Endothelial cell of umbilical vein (primary cell): ENCODE data around the gene HIF1AN. TPM values are rescaled to one million over a fixed set of nuclear protein-coding genes. Genes with fewer than 3 reads are reported as not detected.

Source experiments
- BruUV-seq: library from RNA; stranded (reverse); fragments of 400-500 nt; replicated peaks from 2 replicates; lab custom pipeline; 2021; lab: Mats Ljungman, UMichigan
- CTCF ChIA-PET: fragments of 300-600, 350-600 bp; sonication (Branson Sonifier 250); formaldehyde crosslinking; loops from one replicate; lab custom pipeline; 2021; ENCODE audit warnings: antibody characterized with exemption, inconsistent platforms; lab: Charles Lee
- POLR2A ChIA-PET: fragments of 300-600, 350-600 bp; sonication (Branson Sonifier 250); formaldehyde crosslinking; loops from one replicate; lab custom pipeline; 2021; ENCODE audit warnings: antibody characterized with exemption, inconsistent platforms; lab: Charles Lee
- DNase-seq: peaks from one replicate; pipeline ENCODE4 v3.0.0-alpha.2; 2011; ENCODE audit warnings: low read depth, low spot score
- FAIRE-seq: peaks from 2 replicates; lab custom pipeline; 2011; peaks lifted over from hg19 to GRCh38; lab: Jason Lieb, UNC
- H2AFZ ChIP-seq: 2 replicates; pipeline ENCODE4 v1.6.0; 2012; ENCODE audit warnings: low read depth, low read length, control low read depth, inconsistent platforms
- H3K27ac ChIP-seq: 2 replicates; pipeline ENCODE4 v1.5.1; 2011; ENCODE audit warnings: low read depth, mild to moderate bottlenecking, control low read depth, low read length, moderate library complexity; ENCODE audit not compliant: insufficient read depth
- H3K27me3 ChIP-seq, 2 experiments: 2 replicates each; pipeline versions ENCODE4 v1.6.0 to v1.6.1; 2011; ENCODE audit warnings: low read length in 2 of 2, mixed read lengths in 1 of 2; ENCODE audit not compliant: control insufficient read depth in 2 of 2, insufficient read depth in 2 of 2
- H3K36me3 ChIP-seq, 2 experiments: 2 replicates in 1 of 2; 3 replicates in 1 of 2; pipeline ENCODE4 v1.5.1; 2011; ENCODE audit warnings: low read length in 2 of 2, mild to moderate bottlenecking in 1 of 2, moderate library complexity in 1 of 2; ENCODE audit not compliant: control insufficient read depth in 2 of 2, insufficient read depth in 2 of 2; ENCODE audit errors: extremely low read depth in 1 of 2
- H3K4me1 ChIP-seq: 3 replicates; pipeline ENCODE4 v1.5.1; 2011; ENCODE audit warnings: mild to moderate bottlenecking, low read length; ENCODE audit not compliant: control insufficient read depth, insufficient read depth; ENCODE audit errors: extremely low read depth
- H3K4me2 ChIP-seq: 2 replicates; pipeline ENCODE4 v1.6.1; 2011; ENCODE audit warnings: low read length, control low read depth, mixed read lengths; ENCODE audit not compliant: insufficient read depth
- H3K4me3 ChIP-seq, 3 experiments: fragments of 200-600 bp in 1 of 3; sonication (generic), shearing (Covaris generic) in 1 of 3; replicated peaks in 1 of 3; 2 replicates each; pipeline ENCODE4 v1.5.1; 2011 to 2016; ENCODE audit warnings: control low read depth in 3 of 3, low read length in 3 of 3, mild to moderate bottlenecking in 2 of 3, inconsistent platforms in 1 of 3, low read depth in 1 of 3, moderate library complexity in 1 of 3; ENCODE audit not compliant: insufficient read depth in 1 of 3
- H3K79me2 ChIP-seq: 2 replicates; pipeline ENCODE4 v1.6.0; 2012; ENCODE audit warnings: low read length, inconsistent platforms; ENCODE audit not compliant: control insufficient read depth, insufficient read depth
- H3K9ac ChIP-seq: replicated peaks from 2 replicates; pipeline ENCODE3; 2011; ENCODE audit warnings: low read length, control low read depth; ENCODE audit not compliant: insufficient read depth; ENCODE audit errors: extremely low read depth
- H3K9me1 ChIP-seq: replicated peaks from 3 replicates; pipeline ENCODE4 v1.6.0; 2011; ENCODE audit warnings: mild to moderate bottlenecking, low read length; ENCODE audit not compliant: control insufficient read depth, insufficient read depth; ENCODE audit errors: extremely low read depth
- H3K9me3 ChIP-seq: replicated peaks from 2 replicates; pipeline ENCODE4 v1.5.1; 2012; ENCODE audit warnings: low read length, inconsistent platforms; ENCODE audit not compliant: control insufficient read depth, insufficient read depth
- H4K20me1 ChIP-seq: replicated peaks from 2 replicates; pipeline ENCODE3; 2011; ENCODE audit warnings: mild to moderate bottlenecking, low read length; ENCODE audit not compliant: control insufficient read depth, insufficient read depth; ENCODE audit errors: extremely low read depth
- CTCF ChIP-seq, 2 donors: IDR thresholded peaks; 1 replicate in 1 of 2; 2 replicates in 1 of 2; pipeline ENCODE4 v1.5.1; 2011; ENCODE audit warnings: low read length in 2 of 2, mild to moderate bottlenecking in 2 of 2, moderate library complexity in 2 of 2, control low read depth in 1 of 2, inconsistent platforms in 1 of 2, low read depth in 1 of 2; ENCODE audit not compliant: insufficient read depth in 1 of 2; ENCODE audit errors: extremely low read depth in 1 of 2
- EZH2 ChIP-seq: IDR thresholded peaks from 2 replicates; pipeline ENCODE4 v1.6.1; 2012; ENCODE audit warnings: borderline replicate concordance, low read depth, mild to moderate bottlenecking, moderate library complexity, low read length, inconsistent platforms; ENCODE audit not compliant: severe bottlenecking
- FOS ChIP-seq: IDR thresholded peaks from 2 replicates; pipeline ENCODE4 v1.6.1; 2011; ENCODE audit warnings: mild to moderate bottlenecking, low read length, moderate library complexity, borderline replicate concordance; ENCODE audit not compliant: insufficient read depth
- GATA2 ChIP-seq: IDR thresholded peaks from 2 replicates; pipeline ENCODE4 v1.7.0; 2011; ENCODE audit warnings: low read depth, mild to moderate bottlenecking, moderate library complexity, mixed read lengths, low read length; ENCODE audit not compliant: insufficient read length, insufficient read depth
- JUN ChIP-seq: IDR thresholded peaks from 2 replicates; pipeline ENCODE4 v1.6.1; 2011; ENCODE audit warnings: borderline replicate concordance, low read depth; ENCODE audit not compliant: insufficient read length, insufficient read depth
- MAX ChIP-seq: IDR thresholded peaks from 2 replicates; pipeline ENCODE4 v1.6.1; 2011; ENCODE audit not compliant: insufficient read depth, insufficient read length
- MYC ChIP-seq: IDR thresholded peaks from one replicate; pipeline ENCODE4 v1.6.1; 2011; ENCODE audit warnings: mild to moderate bottlenecking, low read depth, low read length
- POLR2A ChIP-seq: IDR thresholded peaks from 2 replicates; pipeline ENCODE4 v1.6.1; 2012; ENCODE audit warnings: low read depth, mild to moderate bottlenecking, control low read depth, low read length
- POLR2AphosphoS5 ChIP-seq: IDR thresholded peaks from 2 replicates; pipeline ENCODE4 v1.6.1; 2012; ENCODE audit warnings: low read depth, mild to moderate bottlenecking, control low read depth, low read length, moderate library complexity; ENCODE audit not compliant: insufficient read depth
- dilution Hi-C: fragments of 300-500 bp; cut with MboI; formaldehyde crosslinking; loops from one replicate; pipeline ENCODE4 v1.15.0; 2019; ENCODE audit warnings: low sequenced_read_pairs; ENCODE audit not compliant: extremely low pct_ligation_motif_present
- intact Hi-C: fragments of 100-400 bp; cut with micrococcal nuclease; formaldehyde crosslinking; loops from one replicate; pipeline ENCODE4 v1.10.0; 2022
- polyA plus RNA-seq, 4 experiments: library from polyadenylated mRNA; depleted of rRNA in 3 of 4; stranded (reverse) in 3 of 4; unstranded in 1 of 4; fragments of >200 nt; gene quantifications; 2 replicates each; pipeline versions ENCODE4 v1.2.1 to v1.2.3, GENCODE V29; 2011 to 2012; ENCODE audit warnings: missing spikeins in 1 of 4
- total RNA-seq: library from RNA; stranded (reverse); gene quantifications from 2 replicates; pipeline ENCODE4 v1.2.3, GENCODE V29; 2021

The HIF1AN gene
- total and polyA plus RNA-seq, 2 donors (not counting 3 experiments of a cell fraction or from before 2014, with no cell fraction given) = 7.3 to 34.0 TPM

GRCh38 chr10:100489396-100489795 lies 46.3 kb upstream of the HIF1AN start:
- Histone ChIP-seq H2AFZ (no peak overlapping the region), H3K79me2 (no peaks in the 10 kb centered on the region), H3K4me1 (no peaks in the 10 kb centered on the region), H3K4me2 (no peak overlapping the region), H3K9ac (no peak overlapping the region), H3K27ac (no peak overlapping the region), H3K9me3 (no peaks in the 10 kb centered on the region), H3K9me1 (no peaks in the 10 kb centered on the region), H3K4me3 (no peak overlapping the region), H3K27me3 (peaks cover 1 to 2% of the 10 kb centered on the region in 2 experiments), H4K20me1 (no peaks in the 10 kb centered on the region), H3K36me3 (peaks cover 0 to 9% of the 10 kb centered on the region in 2 experiments)
- BruUV-seq = no TSS peak
- POLR2A ChIA-PET = no interaction called here
- dilution Hi-C loops (no loop called here), intact Hi-C loops (no loop called here)
- FAIRE-seq = no peak
- CTCF ChIA-PET = interaction anchor here (1.0 to 2.9 kb wide), 3 partner anchors 29 to 389 kb away, joined by 3 to 14 read pairs (median 3); no protein-coding TSS in a partner anchor
- no peak for TF ChIP-seq MAX
- TF ChIP-seq EZH2 = no peak
- DNase-seq = no peak

GRCh38 chr10:100490531-100490930 lies 45.2 kb upstream of the HIF1AN start:
- Histone ChIP-seq H3K4me2 (no peak overlapping the region), H3K36me3 (peaks cover 0 to 9% of the 10 kb centered on the region in 2 experiments), H3K27ac (no peak overlapping the region), H3K9ac (no peak overlapping the region), H3K79me2 (no peaks in the 10 kb centered on the region), H4K20me1 (no peaks in the 10 kb centered on the region), H3K4me1 (no peaks in the 10 kb centered on the region), H3K9me1 (no peaks in the 10 kb centered on the region), H2AFZ (no peak overlapping the region), H3K27me3 (no peaks in the 10 kb centered on the region), H3K9me3 (no peaks in the 10 kb centered on the region), H3K4me3 (no peak overlapping the region)
- intact Hi-C loops (no loop called here), dilution Hi-C loops (loop anchor here (10.0 kb wide), 1 partner anchor 56 kb away; no protein-coding TSS in a partner anchor)
- POLR2A ChIA-PET = no interaction called here
- no peak for FAIRE-seq
- CTCF ChIA-PET = interaction anchor here (3.3 kb wide), 1 partner anchor 8 kb away, joined by 17 read pairs; no protein-coding TSS in a partner anchor
- TF ChIP-seq JUN (no peak), FOS (no peak), MYC (no peak), CTCF (IDR thresholded peaks at IDR 0.05; ENCODE audit: extremely low read depth in 1 of 2, insufficient read depth in 1 of 2, low read depth in 1 of 2, low read length in 2 of 2) (no peak), POLR2AphosphoS5 (no peak), GATA2 (no peak), MAX (no peak), POLR2A (no peak), EZH2 (no peak)
- no peak for DNase-seq
- no TSS peak for BruUV-seq
